ENCODE results near the gene ADH5. TPM values are rescaled to one million over a fixed set of nuclear protein-coding genes. Genes with fewer than 3 reads are reported as not detected.
"Not testable (repeated sequence)": the region's sequence is repeated elsewhere in the genome, so short reads cannot be mapped to it uniquely, and the experiment has no call there.

Gene ADH5
- total RNA-seq, 1 experiment from 2014 or later: 223 TPM

- Histone ChIP-seq H3K36me3 (ENCODE audit: insufficient read depth, low read length, poor library complexity, severe bottlenecking) (peaks cover 27% of the 10 kb centered on the region), H3K4me3 (ENCODE audit: low read depth, low read length, poor library complexity, severe bottlenecking) (no peak overlapping the region), H3K4me1 (ENCODE audit: insufficient read depth, low read length, poor library complexity, severe bottlenecking) (no peaks in the 10 kb centered on the region), H3K27ac (ENCODE audit: low read depth, low read length, poor library complexity, severe bottlenecking) (no peak overlapping the region), H3K9me3 (ENCODE audit: low read depth, low read length, poor library complexity, severe bottlenecking) (peaks cover 3% of the 10 kb centered on the region), H3K27me3 (replicated peaks; ENCODE audit: insufficient read depth, low read depth, low read length, poor library complexity) (no peaks in the 10 kb centered on the region)
- DNase-seq (ENCODE audit: low spot score): no peak
- BruUV-seq (replicated peaks): no TSS peak
- ChIA-PET POLR2A (ENCODE audit: low non-redundant PET) (no interaction called here), CTCF (no interaction called here)
- intact Hi-C loops (cut with micrococcal nuclease; ENCODE audit: unreplicated experiment): no loop called here
- TF ChIP-seq CTCF (conservative IDR thresholded peaks at IDR 0.05; ENCODE audit: low read depth, low read length) (no peak), EZH2 (IDR thresholded peaks at IDR 0.05; ENCODE audit: borderline replicate concordance, low read depth, low read length, poor library complexity, severe bottlenecking) (no peak)
These were observed 21.0 kb downstream of the ADH5 start for GRCh38 chr4:99067617-99068016.

DNA sequence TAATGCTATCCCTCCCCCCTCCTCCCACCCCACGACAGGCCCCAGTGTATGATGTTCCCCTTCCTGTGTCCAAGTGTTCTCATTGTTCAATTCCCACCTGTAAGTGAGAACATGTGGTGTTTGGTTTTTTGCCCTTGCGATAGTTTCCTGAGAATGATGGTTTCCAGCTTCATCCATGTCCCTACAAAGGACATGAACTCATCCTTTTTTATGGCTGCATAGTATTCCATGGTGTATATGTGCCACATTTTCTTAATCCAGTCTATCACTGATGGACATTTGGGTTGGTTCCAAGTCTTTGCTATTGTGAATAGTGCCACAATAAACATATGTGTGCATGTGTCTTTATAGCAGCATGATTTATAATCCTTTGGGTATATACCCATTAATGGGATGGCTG is 23.1 kb downstream of the ADH5 start:
- peaks cover 17% of the 10 kb centered on the region for H3K36me3 ChIP-seq (ENCODE audit: insufficient read depth, low read length, poor library complexity, severe bottlenecking)
- H3K4me3 ChIP-seq (ENCODE audit: low read depth, low read length, poor library complexity, severe bottlenecking); CTCF ChIA-PET; BruUV-seq (replicated peaks); intact Hi-C loops (cut with micrococcal nuclease; ENCODE audit: unreplicated experiment); H3K4me1 ChIP-seq (ENCODE audit: insufficient read depth, low read length, poor library complexity, severe bottlenecking); H3K27me3 ChIP-seq (replicated peaks; ENCODE audit: insufficient read depth, low read depth, low read length, poor library complexity); POLR2A ChIA-PET (ENCODE audit: low non-redundant PET); H3K27ac ChIP-seq (ENCODE audit: low read depth, low read length, poor library complexity, severe bottlenecking); DNase-seq (ENCODE audit: low spot score); H3K9me3 ChIP-seq (ENCODE audit: low read depth, low read length, poor library complexity, severe bottlenecking): not testable (repeated sequence)

DNA sequence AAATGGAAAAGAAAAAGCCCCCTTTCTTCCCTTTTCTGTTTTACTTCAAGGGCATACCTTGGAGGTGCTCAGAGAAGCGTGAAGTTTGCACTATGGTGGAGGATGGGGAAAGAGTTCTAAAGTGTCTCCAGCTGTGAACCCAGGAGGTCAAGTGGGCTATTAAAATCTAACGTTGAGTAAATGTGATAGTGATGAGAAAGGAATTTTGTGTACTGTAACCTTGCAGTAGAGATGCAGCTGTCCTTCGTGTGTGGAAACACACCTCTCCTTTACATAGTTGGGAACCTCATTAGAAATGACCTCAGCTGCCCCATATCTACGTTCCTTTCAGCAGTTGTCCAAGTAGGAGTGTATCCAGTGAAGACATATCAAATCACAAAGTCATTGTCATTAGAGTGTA is 26.5 kb downstream of the ADH5 start:
- peaks cover 33% of the 10 kb centered on the region for H3K36me3 ChIP-seq (ENCODE audit: insufficient read depth, low read length, poor library complexity, severe bottlenecking)
- ChIA-PET CTCF (no interaction called here), POLR2A (ENCODE audit: low non-redundant PET) (no interaction called here)
- BruUV-seq (replicated peaks): TSS peak; percentile 51
- no peaks in the 10 kb centered on the region for H3K27me3 ChIP-seq (replicated peaks; ENCODE audit: insufficient read depth, low read depth, low read length, poor library complexity)
- TF ChIP-seq CTCF (conservative IDR thresholded peaks at IDR 0.05; ENCODE audit: low read depth, low read length) (no peak), EZH2 (IDR thresholded peaks at IDR 0.05; ENCODE audit: borderline replicate concordance, low read depth, low read length, poor library complexity, severe bottlenecking) (no peak)
- H3K4me1 ChIP-seq (ENCODE audit: insufficient read depth, low read length, poor library complexity, severe bottlenecking): peaks cover 5% of the 10 kb centered on the region
- intact Hi-C loops (cut with micrococcal nuclease; ENCODE audit: unreplicated experiment): no loop called here
- H3K27ac ChIP-seq (ENCODE audit: low read depth, low read length, poor library complexity, severe bottlenecking): no peak overlapping the region
- no peak overlapping the region for H3K4me3 ChIP-seq (ENCODE audit: low read depth, low read length, poor library complexity, severe bottlenecking)
- peaks cover 3% of the 10 kb centered on the region for H3K9me3 ChIP-seq (ENCODE audit: low read depth, low read length, poor library complexity, severe bottlenecking)
- DNase-seq (ENCODE audit: low spot score): no peak

- no peak for DNase-seq (ENCODE audit: low spot score)
- H3K4me1 ChIP-seq (ENCODE audit: insufficient read depth, low read length, poor library complexity, severe bottlenecking): peaks cover 5% of the 10 kb centered on the region
- BruUV-seq (replicated peaks): no TSS peak
- TF ChIP-seq CTCF (conservative IDR thresholded peaks at IDR 0.05; ENCODE audit: low read depth, low read length) (no peak), EZH2 (IDR thresholded peaks at IDR 0.05; ENCODE audit: borderline replicate concordance, low read depth, low read length, poor library complexity, severe bottlenecking) (no peak)
- ChIA-PET POLR2A (ENCODE audit: low non-redundant PET) (no interaction called here), CTCF (no interaction called here)
- no peaks in the 10 kb centered on the region for H3K27me3 ChIP-seq (replicated peaks; ENCODE audit: insufficient read depth, low read depth, low read length, poor library complexity)
- H3K36me3 ChIP-seq (ENCODE audit: insufficient read depth, low read length, poor library complexity, severe bottlenecking): peaks cover 35% of the 10 kb centered on the region
- H3K9me3 ChIP-seq (ENCODE audit: low read depth, low read length, poor library complexity, severe bottlenecking): peaks cover 2% of the 10 kb centered on the region
- H3K27ac ChIP-seq (ENCODE audit: low read depth, low read length, poor library complexity, severe bottlenecking): no peak overlapping the region
- intact Hi-C loops (cut with micrococcal nuclease; ENCODE audit: unreplicated experiment): no loop called here
- no peak overlapping the region for H3K4me3 ChIP-seq (ENCODE audit: low read depth, low read length, poor library complexity, severe bottlenecking)
These were observed 27.4 kb downstream of the ADH5 start for GRCh38 chr4:99061048-99061700.
